B cell (primary cell): ENCODE data around the gene HDDC2.

Experiments
- EZH2 ChIP-seq: IDR thresholded peaks from 2 replicates; pipeline ENCODE4 v1.6.1; 2012; ENCODE audit warnings: borderline replicate concordance, low read depth, mild to moderate bottlenecking, moderate library complexity, low read length; ENCODE audit not compliant: insufficient read depth, poor library complexity, severe bottlenecking
- TF ChIP-seq, protein P1 (sequence below): fragments of 200-600 bp; IDR thresholded peaks from one replicate; pipeline ENCODE4 v1.8.0; 2022; ENCODE audit warnings: antibody characterized with exemption, mild to moderate bottlenecking

GRCh38 chr6:125325586-125325985 is 23.8 kb upstream of the HDDC2 start:
- TF ChIP-seq, protein P1, sequence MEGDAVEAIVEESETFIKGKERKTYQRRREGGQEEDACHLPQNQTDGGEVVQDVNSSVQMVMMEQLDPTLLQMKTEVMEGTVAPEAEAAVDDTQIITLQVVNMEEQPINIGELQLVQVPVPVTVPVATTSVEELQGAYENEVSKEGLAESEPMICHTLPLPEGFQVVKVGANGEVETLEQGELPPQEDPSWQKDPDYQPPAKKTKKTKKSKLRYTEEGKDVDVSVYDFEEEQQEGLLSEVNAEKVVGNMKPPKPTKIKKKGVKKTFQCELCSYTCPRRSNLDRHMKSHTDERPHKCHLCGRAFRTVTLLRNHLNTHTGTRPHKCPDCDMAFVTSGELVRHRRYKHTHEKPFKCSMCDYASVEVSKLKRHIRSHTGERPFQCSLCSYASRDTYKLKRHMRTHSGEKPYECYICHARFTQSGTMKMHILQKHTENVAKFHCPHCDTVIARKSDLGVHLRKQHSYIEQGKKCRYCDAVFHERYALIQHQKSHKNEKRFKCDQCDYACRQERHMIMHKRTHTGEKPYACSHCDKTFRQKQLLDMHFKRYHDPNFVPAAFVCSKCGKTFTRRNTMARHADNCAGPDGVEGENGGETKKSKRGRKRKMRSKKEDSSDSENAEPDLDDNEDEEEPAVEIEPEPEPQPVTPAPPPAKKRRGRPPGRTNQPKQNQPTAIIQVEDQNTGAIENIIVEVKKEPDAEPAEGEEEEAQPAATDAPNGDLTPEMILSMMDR, result no peak
- no peak for TF ChIP-seq EZH2
